Lower leg skin (tissue), 3 donors: Measurements from ENCODE around the gene AKAP6.

Experiments used
- CTCF ChIP-seq, 3 donors: fragments of 450-650 bp; IDR thresholded peaks; one replicate each; pipeline ENCODE4 v1.5.1; 2016; ENCODE audit warnings: antibody characterized with exemption in 3 of 3, mild to moderate bottlenecking in 3 of 3, moderate library complexity in 2 of 3
- POLR2A ChIP-seq, 2 donors: fragments of 450-650 bp; IDR thresholded peaks; one replicate each; pipeline ENCODE4 v1.6.1; 2016 to 2017; ENCODE audit warnings: antibody characterized with exemption in 2 of 2, mild to moderate bottlenecking in 1 of 2, moderate library complexity in 1 of 2

GRCh38 chr14:32382704-32383103 is 53.6 kb downstream of the AKAP6 start:
- no peak for TF ChIP-seq CTCF (IDR thresholded peaks at IDR 0.05)
- no peak for TF ChIP-seq POLR2A (IDR thresholded peaks at IDR 0.05)
